CD4-positive, alpha-beta T cell treated with Interleukin-15 for 1 hour (primary cell): ENCODE results near the gene CYB561A3.
"Not testable (repeated sequence)": the region's sequence is repeated elsewhere in the genome, so short reads cannot be mapped to it uniquely, and the experiment has no call there.

Experiments
- DNase-seq: peaks from one replicate; pipeline ENCODE4 v3.0.0-alpha.2; 2020

The CYB561A3 gene

DNA sequence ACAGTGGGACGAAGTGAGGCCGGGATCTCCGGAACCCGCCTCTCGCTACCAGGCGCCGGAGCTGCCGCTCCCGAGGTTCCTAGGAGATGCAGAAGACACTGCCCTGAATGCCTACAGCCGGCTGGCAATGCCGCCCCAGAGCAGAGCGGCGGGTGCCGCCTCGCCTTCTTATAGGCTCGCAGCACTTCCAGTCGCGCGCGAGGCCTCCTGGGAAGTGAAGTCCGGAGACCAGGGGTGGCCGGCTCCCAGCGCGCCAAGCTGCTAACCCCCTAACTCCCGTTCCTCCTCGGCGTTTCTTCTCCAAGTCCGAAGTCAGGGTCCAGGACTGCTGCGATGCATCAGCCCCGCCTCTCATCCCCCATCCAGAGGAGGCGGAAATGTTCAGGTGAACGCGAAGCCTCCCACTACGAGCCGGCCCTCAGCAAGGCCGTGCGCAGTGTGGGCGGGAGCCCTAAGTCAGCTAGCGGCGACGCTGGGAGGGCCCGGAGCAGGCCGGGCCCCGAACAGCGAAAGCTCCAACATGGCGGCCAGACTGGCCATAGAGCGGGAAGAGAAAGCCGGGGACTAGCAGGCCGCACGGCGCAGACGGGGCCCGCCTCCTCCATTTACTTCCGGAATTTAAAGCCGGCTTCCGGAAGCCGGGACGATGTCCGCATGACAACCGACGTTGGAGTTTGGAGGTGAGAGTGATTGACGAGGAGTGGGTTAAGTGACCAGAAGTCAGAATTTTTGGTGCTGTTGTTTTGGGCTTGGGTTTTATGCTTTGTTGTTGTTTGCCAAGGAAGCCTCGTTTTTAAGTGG is at the start of gene CYB561A3, which contains the start of gene TMEM138:
Gene CYB561A3, minus strand, starts transcription at position 142 of the 801 bp plus-strand sequence. CDS start 5,169 bp downstream, outside the sequence.
Gene TMEM138, plus strand, starts transcription at position 634 of the 801 bp plus-strand sequence. CDS start 2,017 bp downstream, outside the sequence.
- peak; percentile 90 for DNase-seq

- no peak for DNase-seq
These were observed 45.5 kb upstream of the CYB561A3 start for GRCh38 chr11:61406991-61407728.

GRCh38 chr11:61406067-61406466 is 44.4 kb upstream of the CYB561A3 start:
- no peak for DNase-seq

DNA sequence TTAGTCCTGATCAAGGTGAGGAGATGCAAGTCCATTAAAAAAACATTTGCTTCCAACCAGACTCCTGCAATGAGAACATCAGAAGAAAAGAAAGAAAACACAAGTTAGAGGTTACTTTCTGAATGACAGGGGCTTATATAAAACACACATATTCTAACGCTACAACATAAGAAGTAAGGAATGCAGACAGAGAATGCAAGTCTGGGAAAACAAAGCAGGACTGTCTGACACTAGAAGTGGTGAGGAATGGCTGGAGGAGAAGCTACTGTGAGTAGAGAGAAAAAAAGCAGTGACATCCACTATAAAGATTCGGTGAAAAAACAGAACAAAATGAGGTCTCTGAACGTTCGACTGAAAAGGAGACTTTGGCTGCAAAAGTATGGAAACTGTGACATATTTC is 43.0 kb upstream of the CYB561A3 start:
- DNase-seq = no peak

DNA sequence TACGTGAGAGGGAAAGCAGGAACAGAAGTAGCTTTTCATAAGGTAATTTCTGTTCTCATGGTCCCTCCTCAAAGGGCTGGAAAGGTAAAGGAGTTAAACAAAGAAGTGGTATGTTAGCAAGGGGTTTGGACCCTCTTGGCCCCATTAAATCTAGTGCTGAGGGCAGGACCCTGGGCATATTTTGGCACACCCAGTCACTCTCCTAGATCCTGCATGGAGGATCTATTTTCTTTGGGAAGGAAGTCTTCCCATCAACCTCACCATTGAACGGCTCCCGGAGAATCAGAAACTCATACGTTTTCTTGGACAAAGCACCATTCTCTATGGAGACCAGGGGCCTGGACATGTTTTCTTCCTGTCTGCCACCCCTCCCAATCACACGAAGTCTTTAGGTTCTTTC is 42.4 kb upstream of the CYB561A3 start:
- no peak for DNase-seq

GRCh38 chr11:61403658-61404057 is 42.0 kb upstream of the CYB561A3 start:
- no peak for DNase-seq

GRCh38 chr11:61401573-61401972 is 39.9 kb upstream of the CYB561A3 start:
- DNase-seq = no peak

DNA sequence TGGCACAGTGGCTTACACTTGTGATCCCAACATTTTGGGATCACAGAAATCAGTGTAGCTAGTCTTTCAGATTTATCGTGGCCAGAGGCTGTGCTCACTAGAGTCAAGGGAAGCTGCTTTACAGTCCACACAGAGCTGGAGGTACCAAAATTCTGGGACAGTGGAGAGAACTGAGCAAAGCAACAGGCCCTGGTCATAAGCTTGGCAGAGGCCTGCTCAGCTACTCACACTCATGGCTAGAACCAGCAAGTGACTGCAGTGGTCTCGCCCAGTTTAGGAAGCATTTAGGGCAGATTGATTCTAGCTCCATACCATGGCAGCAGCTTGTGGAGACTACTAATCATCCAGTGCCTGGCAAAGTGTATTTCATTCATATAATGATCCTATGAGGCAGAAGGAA is 39.5 kb upstream of the CYB561A3 start:
- no peak for DNase-seq

DNA sequence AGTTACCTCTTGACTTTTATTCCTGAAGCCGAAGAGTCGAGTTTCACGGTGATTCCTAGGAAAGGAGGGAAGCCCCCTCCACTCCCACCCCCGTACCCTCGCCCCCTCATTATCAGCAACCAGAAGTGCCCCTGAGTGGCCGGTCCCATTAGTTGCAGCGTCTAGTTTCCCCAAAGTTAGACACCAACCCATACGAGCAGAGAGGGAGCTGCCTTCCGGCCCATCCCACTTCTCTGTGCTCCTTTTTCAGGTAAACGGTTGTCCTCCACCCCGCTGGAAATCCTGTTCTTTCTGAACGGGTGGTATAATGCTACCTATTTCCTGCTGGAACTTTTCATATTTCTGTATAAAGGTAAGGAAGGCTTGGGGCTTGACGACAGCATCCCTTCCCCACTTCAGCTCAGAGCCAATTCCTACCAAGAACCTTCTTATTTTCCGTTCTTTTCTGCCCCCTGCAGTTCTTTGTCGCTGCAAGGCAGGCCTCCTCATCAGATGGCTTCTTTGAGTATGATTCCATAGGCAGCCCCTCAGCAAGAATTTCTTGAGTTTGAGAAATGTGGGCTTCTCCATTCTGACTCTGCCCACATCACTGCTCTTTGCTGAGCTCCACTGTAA is 31.4 kb upstream of the CYB561A3 start:
- DNase-seq = no peak

DNA sequence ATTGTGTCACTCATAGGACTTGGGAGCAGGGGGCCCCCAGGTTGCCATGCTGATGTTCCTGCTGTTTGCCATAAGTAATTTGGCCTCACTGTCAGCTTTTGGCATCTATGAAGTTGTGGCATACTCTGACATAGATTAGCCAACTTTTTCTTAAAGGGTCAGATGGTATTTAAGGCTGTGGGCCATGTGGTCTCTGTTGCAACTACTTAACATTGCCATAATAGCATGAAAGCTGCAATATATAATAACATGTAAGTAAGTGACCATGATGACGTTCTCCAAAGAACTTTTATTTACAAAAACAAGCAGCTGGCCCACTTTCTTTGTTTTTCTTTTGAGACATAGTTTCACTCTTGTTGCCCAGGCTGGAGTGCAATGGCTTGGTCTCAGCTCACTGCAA is 28.5 kb upstream of the CYB561A3 start:
- DNase-seq = no peak

DNA sequence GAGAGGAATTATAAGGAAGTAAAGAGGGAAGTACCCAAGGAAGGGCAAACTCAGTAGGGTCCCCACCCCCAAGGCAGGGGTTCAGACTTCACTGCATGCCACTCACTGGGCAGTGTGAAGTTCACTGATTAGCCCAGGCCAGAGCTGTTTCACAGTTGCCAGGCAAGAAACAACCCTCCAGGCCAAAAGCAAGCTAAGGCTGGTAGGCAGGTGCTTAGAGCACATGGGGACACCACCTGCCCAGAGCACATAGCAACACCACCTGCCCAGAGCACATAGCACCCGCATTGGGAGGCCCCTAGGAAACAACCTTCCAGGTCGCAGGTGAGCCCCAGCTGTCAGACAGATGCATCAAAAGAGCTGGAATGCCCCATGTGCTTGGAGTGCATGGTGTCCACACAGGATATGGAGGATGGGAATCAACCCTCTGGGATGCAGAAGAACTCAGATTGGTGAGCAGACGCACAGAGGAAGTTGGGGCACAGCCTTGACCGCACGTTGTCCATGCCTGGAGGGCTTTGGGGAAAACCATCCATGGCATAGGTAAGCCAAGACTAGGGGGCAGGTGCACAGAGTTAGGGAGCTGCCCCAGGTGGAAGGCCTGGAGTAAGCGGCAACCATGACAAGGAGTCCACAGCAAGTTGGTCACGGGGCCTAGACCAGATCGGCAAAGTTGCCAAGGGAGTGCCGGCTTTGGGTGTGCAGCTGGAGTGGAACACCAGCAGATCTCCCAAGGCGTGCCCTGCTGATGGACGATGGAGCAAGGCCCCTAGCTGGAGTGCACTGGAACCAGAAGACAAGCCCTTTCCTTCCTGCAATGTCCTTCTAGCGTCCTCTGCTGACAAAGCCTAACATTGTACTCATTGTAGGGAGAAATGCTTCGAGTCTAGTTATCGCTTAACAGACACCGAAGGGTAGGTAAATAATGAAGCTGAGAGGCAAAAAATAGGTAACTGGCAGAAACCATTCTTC is 22.9 kb upstream of the CYB561A3 start:
- DNase-seq = no peak

DNA sequence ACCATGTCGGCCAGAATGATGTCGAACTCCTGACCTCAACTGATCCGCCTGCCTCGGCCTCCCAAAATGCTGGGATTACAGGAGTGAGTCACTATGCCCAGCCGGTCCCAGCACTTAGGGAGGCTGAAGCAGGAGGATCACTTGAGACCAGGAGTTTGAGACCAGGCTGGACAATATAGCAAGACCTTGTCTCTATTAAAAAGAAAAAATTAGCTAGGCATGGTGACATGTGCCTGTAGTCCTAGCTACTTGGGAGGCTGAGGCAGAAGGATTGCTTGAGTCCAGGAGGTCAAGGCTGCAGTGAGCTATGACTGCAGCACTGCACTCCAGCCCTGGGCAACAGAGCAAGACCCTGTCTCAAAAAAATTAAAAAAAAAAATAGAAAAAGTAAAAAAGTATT is 22.2 kb upstream of the CYB561A3 start:
- DNase-seq = not testable (repeated sequence)

DNA sequence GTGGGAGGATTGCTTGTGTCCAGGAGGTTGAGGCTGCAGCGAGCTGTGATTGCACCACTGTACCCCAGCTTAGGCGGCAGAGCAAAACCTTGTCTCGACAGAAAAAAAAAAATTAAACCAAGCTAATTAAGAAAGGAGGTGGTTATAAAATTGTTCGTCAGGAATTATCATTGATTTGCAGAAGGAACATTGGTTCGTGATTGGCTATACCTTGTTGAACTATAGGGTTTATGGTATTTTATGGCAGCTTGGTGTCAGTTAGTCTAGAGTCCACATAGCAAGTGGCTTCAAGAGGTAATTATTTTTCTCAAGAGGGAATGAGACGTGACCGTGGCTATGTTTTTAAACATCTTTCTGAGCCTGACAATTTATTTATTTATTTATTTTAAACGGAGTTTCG is 19.2 kb upstream of the CYB561A3 start:
- no peak for DNase-seq

DNA sequence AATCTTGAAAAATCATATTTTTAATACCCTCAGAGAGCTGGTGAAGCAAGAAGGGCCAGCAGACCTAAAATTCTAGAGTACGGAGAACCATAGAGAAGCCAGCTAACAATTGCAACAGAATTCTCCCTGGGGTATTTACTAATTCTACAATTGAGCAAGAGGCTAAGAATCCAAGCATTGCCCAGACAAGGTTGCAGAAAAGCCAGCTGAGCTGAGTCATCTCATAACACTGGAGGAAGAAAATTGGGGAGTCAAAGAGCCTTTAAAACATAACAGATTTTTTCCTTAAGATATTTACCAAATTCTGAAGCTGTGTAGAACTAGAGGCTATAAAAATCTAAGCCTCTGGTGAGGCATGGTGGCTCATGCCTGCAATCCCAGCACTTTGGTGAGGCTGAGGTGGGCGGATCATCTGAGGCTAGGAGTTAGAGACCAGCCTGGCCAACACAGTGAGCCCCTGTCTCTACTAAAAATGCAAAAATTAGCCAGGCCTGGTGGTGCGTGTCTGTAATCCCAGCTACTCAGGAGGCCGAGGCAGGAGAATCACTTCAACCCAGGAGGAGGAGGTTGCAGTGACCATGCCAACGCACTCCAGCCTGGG is 17.1 kb upstream of the CYB561A3 start:
- DNase-seq = no peak

GRCh38 chr11:61377461-61378160 is 15.9 kb upstream of the CYB561A3 start:
- no peak for DNase-seq

GRCh38 chr11:61375761-61376108 is 14.1 kb upstream of the CYB561A3 start:
- DNase-seq = no peak

DNA sequence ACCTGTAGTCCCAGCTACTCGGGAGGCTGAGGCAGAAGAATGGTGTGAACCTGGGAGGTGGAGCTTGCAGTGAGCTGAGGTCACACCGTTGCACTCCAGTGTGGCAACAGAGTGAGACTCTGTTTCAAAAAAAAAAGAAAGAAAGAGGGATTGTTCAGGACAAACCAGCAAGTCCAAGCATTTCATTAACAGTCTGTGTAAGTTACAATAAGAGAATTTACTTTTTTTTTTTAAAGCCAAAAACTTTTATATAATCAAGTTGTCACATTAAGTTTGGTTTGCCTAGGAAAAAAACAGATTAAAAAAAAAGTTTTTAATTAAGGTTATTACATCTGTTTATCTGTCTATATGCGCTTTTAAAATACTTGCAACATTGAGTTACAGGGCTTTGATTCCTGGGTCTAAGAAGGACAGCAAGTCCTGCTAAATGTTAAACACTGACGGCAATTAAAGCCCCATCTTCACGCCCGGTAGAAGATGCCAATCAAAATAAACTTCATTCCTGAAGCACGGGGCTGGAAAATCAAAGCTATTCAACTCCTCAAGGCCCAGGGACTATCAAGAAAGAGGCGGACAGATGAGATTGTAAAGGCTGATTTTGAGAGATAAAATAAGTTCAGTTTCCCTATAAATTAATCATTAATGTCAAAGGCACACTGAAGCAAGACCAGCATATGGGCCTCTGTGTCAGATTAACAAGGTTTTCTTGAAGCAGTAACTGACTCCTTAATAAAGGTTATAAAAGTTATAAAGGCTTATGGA is 11.2 kb upstream of the CYB561A3 start:
- no peak for DNase-seq

GRCh38 chr11:61370349-61371005 is 8.8 kb upstream of the CYB561A3 start:
- DNase-seq = no peak

DNA sequence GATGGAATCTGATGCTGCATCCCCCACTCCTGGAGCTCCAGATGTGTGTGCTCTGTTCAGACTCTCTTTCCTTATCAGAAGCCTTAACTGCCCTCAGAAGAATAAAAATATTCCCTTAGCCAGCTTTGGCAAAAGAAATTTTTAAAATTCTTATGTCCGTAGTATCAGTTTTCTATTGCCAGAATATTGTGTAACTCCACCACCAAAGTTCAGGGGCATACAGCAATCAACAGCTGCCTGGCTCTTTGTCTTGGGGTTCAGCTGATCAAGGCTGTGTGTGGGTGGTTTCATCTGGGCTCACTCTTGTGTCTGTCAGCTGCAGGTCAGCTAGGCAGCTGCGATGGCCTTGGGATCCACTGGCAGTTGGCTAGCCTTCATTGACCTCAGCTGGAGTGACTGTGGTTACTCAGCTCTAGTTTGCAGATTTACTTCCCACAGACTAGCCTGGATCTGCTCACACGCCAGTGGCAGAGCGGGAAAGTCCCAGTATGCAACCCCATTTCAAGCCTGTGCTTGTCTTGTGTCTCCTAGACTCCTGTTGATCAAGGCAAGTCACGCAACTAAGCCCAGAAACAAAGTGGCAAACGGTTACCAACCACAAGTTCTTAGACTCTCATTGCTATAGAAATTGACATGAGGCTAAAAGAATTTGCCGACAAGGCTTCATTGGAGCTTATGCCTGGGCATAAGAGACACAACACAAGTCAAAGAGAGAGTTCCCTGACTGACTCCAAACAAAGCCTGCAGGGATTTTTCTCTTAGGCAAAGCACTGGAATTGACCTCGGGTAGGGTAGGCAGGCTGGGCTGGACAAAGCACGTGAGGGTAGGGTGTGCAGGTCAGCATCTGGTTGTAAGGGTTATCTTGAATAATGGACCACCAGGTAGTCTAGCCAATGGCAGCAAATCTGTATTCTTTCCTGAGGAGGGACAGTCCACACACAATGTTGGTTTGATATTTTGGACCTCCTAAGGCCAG is 8.0 kb upstream of the CYB561A3 start:
- no peak for DNase-seq
